Measurements from ENCODE around the gene PCGF1.
"Not testable (repeated sequence)": the region's sequence is repeated elsewhere in the genome, so short reads cannot be mapped to it uniquely, and the experiment has no call there.

Gene PCGF1

GRCh38 chr2:74499267-74499939, 8.1 kb downstream of the PCGF1 start, which contains the start of gene LBX2:
TSS of gene LBX2 (minus strand) at chr2:74499603. CDS start at chr2:74499537, 66 bp downstream.
- no peak for DNase-seq

DNA sequence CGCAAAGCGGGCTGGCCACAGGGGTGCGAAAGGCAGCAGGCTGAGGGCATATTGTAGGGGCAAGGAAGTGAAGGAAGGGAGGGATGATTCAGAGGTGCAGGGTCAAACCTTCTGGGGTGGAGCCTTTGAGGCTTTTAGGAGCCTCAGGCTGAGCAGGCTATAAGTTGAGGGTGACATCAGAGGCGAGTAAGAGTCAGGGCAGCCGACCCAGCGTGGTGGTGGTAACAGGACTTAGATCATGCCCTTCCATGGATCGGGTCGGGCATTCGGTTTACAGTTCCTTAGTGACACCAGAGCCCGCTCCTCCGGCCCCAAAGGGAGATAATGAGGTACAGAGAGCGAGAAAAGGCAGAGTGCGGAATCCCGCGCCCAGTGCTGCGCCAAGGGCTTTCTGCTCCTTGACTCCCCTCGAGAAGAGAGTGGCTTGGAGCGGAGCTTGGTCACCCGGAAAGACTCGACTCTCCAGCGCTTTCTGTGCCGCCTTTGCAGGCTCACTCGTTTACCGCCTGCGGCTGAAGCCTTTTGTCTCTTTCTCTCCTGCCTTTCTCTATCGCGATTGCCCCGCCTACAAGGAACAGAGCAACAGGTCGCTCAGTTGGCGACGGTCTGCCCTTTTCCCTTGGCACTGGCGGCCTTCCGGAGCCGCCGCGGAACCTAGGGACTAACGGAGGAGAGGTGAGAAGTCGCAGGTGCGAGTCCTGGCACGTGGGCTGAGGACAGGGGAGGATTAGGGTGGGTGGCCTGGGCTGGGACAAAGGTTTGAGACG, 8.8 kb downstream of the PCGF1 start:
- no peak for DNase-seq

- no peak for DNase-seq
Observed at GRCh38 chr2:74497777-74498499, 9.6 kb downstream of the PCGF1 start.

- DNase-seq: no peak
Observed at GRCh38 chr2:74496997-74497776, 10.3 kb downstream of the PCGF1 start.

DNA sequence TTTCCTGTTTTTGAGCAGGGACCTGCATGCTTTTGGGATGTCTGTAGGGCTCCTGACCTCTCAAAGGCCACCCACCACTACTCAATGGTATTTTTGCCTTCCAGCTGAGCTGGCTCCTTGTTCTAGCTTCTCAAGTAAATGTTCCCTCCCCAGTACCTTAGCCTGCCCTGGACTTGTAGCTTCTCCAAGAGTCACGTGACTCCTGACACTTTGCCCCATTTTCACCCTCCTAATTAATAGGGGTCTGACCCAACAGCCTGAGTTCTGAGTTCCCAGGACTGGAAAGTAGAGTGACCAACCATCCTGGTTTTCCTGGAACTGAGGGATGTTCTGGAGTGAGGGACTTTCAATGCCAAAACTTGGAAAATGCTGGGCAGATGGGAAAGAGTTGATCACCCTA, 12.1 kb downstream of the PCGF1 start:
- DNase-seq: no peak

DNA sequence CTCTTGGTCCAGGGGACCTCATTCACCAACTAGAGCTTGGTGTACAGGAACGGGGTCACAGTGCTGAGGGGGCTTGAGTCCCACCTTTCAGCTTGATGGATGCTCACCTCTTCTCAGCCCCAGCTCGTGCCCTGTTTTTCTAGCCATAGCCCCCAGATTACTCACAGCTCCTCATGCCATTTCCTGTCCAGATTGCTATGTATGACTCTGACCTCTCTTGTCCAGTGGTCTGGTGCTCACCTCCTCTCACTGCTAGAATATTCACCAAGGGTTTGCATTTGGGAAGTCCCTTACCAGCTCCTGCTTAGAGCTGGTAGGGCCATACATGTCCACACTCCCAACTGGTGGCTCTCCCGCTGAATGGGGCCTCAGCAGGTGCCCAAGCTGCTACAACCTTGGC, 13.9 kb downstream of the PCGF1 start:
- no peak for DNase-seq

DNA sequence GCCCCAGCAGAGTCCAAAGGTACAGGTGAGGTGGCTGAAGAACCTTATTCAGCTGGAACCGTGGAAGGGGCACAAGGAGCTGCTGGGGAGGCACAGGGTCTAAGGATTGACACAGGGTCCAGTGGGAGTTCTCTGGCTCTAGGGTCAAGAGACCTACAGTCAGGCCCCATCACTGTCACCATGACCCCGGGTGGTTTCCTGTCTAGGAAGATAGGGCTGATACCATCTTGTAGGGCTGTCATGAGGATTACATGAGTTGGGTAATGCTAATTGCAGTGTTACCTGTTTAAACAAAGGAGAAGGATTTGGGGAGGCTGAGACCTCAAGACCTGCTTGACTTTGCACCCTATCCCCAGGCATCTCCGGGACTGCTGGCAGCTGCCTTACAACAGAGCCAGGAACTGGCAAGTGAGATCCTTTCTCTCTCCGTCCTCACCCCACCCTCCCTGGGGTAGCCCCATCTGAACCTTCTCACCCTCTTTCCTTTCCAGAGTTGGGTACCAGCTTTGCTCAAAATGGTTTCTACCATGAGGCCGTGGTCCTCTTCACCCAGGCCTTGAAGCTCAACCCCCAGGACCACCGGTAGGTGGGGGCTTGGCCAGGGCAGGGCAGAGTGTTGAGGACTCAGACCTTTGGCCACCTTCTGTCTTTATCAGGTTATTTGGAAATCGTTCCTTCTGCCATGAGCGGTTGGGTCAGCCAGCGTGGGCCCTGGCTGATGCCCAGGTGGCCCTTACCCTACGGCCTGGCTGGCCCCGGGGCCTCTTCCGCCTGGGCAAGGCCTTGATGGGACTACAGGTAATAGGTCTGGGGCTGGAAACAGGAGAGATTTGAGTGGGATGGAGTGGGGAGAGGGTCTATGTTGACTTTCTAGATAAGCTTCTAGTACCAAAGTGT, 15.6 kb downstream of the PCGF1 start:
- no peak for DNase-seq

DNA sequence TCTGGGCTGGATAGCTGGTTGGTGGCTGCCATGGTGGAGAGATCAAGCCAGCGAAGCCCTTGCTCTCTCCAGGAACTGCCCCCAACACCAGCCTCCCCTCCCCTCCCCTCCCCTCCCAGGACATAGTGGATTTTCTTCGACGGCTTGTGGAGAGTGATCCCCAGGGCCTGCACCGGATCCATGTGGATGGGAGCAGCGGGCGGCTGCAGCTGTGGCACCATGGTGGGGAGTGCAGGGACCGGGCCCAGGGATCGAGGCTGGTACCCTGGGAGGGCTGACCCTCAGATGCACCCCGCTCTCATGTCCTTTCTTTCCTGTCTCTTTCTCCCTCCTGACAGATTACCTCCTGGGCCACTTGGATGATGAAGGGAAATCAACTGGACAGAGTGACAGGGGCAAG, 17.6 kb downstream of the PCGF1 start:
- DNase-seq: no peak

- no peak for DNase-seq
Observed at GRCh38 chr2:74488643-74489481, 18.6 kb downstream of the PCGF1 start.

DNA sequence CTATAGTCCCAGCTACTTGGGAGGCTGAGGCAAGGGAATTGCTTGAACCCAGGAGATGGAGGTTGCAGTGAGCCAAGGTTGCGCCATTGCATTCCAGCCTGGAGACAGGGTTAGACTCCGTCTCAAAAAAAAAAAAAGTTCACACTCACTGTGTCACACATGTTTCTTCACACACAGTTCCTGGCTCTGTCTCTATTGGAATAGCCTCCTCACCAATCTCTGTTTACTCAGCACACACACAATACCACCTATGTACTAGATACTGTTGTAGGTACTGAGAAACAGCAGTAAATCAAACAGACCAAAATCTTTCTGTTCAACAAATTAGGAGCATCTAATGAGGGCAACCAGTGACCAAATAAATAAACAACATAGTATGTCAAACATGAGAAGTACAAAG, 21.4 kb downstream of the PCGF1 start:
- no peak for DNase-seq

DNA sequence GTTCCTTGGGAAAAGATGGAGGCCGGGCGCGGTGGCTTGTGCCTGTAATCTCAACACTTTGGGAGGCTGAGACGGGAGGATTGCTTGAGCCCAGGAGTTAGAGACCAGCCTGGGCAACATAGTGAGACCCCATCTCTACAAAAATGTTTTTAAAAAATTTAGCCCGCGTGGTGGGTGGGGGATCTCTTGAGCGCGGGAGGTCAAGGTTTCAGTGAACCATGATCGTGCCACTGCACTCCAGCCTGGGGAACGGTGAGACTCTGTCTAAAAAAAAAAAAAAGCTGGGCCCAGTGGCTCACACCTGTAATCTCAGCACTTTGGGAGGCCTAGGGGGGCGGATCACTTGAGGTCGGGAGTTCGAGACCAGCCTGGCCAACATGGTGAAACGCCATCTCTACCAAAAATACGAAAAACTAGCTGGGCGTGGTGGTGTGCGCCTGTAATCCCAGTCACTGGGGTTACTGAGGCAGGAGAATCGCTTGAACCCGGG, 23.8 kb downstream of the PCGF1 start:
- DNase-seq: not testable (repeated sequence)

DNA sequence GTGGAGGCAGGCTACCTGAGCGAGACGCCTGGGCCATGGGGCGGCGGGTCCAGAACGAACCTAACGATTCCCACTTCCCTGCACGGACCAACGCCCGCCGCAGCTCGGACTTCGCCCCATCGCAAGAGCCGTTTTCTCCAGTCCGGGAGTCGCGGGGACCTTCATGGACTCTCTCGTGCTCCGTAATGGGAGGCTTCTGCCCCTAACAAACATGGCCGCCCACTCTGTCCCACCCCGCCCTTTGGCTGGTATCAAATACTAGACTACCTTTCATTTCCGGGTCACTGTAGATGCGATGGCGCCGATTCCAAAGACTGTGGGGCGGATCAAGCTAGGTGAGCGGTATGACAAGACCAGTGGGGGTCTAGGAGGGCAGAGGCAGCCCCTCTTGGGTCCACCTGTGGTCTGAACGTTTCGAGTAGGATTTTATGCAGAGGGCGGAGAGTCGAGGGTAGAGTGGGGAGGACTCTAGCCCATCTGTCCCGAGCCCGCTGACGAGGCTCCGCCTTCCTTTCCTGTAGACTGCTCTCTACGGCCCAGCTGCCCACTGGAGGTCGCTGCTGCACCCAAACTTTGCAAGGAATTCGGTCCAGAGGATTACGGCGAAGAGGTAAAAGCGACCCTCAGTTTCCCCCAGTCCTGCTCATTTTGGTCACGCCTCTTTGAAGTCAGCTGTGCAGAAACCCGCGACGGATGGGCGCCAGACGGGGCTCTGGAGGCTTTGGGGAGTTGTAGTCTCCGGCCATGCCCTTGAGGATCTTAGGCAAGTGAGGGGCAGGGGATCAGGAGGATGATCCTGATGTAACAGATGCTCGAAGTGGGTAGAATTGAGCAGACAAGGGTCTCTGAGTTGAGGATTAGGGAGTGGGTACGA, 24.5 kb downstream of the PCGF1 start, which contains the start of the genes CCDC142 and TTC31:
CCDC142 (minus strand) TSS at position 198 of the 874 bp plus-strand sequence; CDS start at position 37, 161 bp downstream.
TTC31 (plus strand) TSS at position 281 of the 874 bp plus-strand sequence; CDS start at position 296, 15 bp downstream.
- peak; percentile 88 to 100 (median 97) for DNase-seq

DNA sequence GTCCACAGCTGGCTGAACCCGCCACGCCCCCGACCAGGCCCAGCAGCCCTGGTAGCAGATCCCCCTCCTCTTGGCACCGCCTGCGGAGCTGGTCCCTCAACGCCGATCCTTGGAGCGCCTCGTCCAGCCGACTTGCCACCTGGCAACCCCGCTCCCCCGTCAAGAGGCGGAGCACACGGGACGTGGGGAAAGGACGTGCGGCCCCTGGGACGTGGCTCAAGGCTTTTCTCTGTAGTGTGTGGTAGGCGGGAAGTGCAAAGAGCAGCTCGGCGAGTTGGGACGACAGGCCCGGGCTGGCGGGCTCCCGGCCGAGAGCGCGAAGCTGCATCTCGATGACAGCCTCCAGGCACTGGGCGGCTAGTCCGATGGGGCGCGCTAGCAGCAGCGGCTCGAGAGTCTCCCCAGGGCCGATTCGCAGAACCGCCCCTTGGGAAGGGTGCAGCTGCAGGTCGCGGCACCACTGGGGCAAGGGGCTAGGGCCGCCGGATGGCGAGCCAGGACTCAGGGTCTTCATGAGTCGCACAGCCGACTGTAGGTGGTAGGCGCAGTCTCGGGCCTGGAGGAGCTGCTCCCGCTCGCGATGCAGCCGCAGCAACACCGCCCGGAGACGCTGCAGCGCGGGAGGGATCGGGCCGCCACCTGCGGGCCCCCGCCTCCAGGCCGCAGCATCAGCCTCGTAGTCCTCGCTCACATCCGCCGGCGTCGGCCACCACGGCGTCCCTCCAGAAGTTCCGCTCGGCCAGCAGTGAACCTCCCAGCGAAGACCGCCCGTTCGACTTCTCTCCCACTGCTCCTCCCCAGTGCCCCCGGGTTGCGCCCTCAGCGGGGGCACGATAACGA, 25.3 kb downstream of the PCGF1 start:
- DNase-seq: peak in 2 of 14 donors; percentile 52 to 58

- no peak for DNase-seq
Observed at GRCh38 chr2:74481431-74481830, 26.1 kb downstream of the PCGF1 start.

GRCh38 chr2:74474899-74475298, 32.6 kb downstream of the PCGF1 start:
- no peak for DNase-seq

- no peak for DNase-seq
Observed at GRCh38 chr2:74474481-74474880, 33.0 kb downstream of the PCGF1 start.

DNA sequence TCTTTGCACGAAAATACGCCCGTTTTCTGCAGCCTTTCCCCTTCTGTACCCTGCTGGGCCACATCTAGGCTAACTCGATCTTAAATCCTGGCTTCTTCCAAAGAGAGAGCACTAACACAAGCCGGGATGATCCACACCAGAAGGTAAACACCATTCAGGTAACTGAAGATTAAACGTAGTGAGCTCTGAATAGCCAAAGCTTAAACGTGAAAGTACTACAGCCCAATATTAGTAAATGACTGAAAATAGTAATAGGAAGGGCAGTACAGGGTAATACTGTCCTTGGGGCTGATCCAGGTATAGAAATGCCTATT, 34.6 kb downstream of the PCGF1 start:
- DNase-seq: no peak

Data from C1 segment of cervical spinal cord (tissue), 14 donors.